Measurements from ENCODE around the gene NUMA1. TPM values are rescaled to one million over a fixed set of nuclear protein-coding genes. Genes with fewer than 3 reads are reported as not detected.

NUMA1 gene
- total and polyA plus RNA-seq, 2 of the 8 experiments (the other 6 are each of a cell fraction or from before 2014, with no cell fraction given), result 101 to 107 TPM

- no peak for TF ChIP-seq E2F6 (IDR thresholded peaks at IDR 0.05)
These were observed 84.5 kb downstream of the NUMA1 start (continued) for GRCh38 chr11:71995726-71996291.
